HG03039 (cell line): Measurements from ENCODE around the gene MBOAT1.
"Not testable (repeated sequence)": the region's sequence is repeated elsewhere in the genome, so short reads cannot be mapped to it uniquely, and the experiment has no call there.

Source experiments
- ATAC-seq: cut with Tn5 transposase; IDR thresholded peaks from one replicate; pipeline ENCODE4 v1.9.1; 2021; ENCODE audit warnings: mild to moderate bottlenecking, moderate library complexity; ENCODE audit not compliant: unreplicated experiment

The MBOAT1 gene

GRCh38 chr6:20212392-20213111 lies at the start of gene MBOAT1:
Gene MBOAT1 (minus strand): TSS chr6:20212469. CDS start chr6:20212234, 235 bp downstream.
- ATAC-seq = peak; percentile 82

GRCh38 chr6:20261685-20262084 lies 49.4 kb upstream of the MBOAT1 start:
- no peak for ATAC-seq

GRCh38 chr6:20260360-20260759 lies 48.1 kb upstream of the MBOAT1 start:
- ATAC-seq = no peak

GRCh38 chr6:20259316-20260049 lies 47.2 kb upstream of the MBOAT1 start:
- ATAC-seq = no peak

- no peak for ATAC-seq
Measured at GRCh38 chr6:20255428-20255827, 43.2 kb upstream of the MBOAT1 start.

- ATAC-seq = no peak
Measured at GRCh38 chr6:20254295-20254694, 42.0 kb upstream of the MBOAT1 start.

- ATAC-seq = no peak
Measured at GRCh38 chr6:20253021-20253420, 40.8 kb upstream of the MBOAT1 start.

- ATAC-seq = no peak
Measured at GRCh38 chr6:20252311-20252710, 40.0 kb upstream of the MBOAT1 start.

GRCh38 chr6:20251525-20251924 lies 39.3 kb upstream of the MBOAT1 start:
- ATAC-seq = no peak

- no peak for ATAC-seq
Measured at GRCh38 chr6:20246125-20246524, 33.9 kb upstream of the MBOAT1 start.

GRCh38 chr6:20244807-20245681 lies 32.8 kb upstream of the MBOAT1 start:
- not testable (repeated sequence) for ATAC-seq

GRCh38 chr6:20243288-20243687 lies 31.0 kb upstream of the MBOAT1 start:
- ATAC-seq = no peak

- no peak for ATAC-seq
Measured at GRCh38 chr6:20242397-20242796, 30.1 kb upstream of the MBOAT1 start.

- ATAC-seq = no peak
Measured at GRCh38 chr6:20241102-20241501, 28.8 kb upstream of the MBOAT1 start.

GRCh38 chr6:20238688-20239587 lies 26.7 kb upstream of the MBOAT1 start:
- ATAC-seq = no peak

GRCh38 chr6:20237677-20238460 lies 25.6 kb upstream of the MBOAT1 start:
- no peak for ATAC-seq

- no peak for ATAC-seq
Measured at GRCh38 chr6:20236909-20237600, 24.8 kb upstream of the MBOAT1 start.

GRCh38 chr6:20236344-20236743 lies 24.1 kb upstream of the MBOAT1 start:
- no peak for ATAC-seq

- no peak for ATAC-seq
Measured at GRCh38 chr6:20235041-20235440, 22.8 kb upstream of the MBOAT1 start.
